EL (cell line): ENCODE data around the gene TSPAN31.

Source experiments
- DNase-seq: peaks from one replicate; pipeline ENCODE4 v3.0.0-alpha.2; 2016

The TSPAN31 gene

DNA sequence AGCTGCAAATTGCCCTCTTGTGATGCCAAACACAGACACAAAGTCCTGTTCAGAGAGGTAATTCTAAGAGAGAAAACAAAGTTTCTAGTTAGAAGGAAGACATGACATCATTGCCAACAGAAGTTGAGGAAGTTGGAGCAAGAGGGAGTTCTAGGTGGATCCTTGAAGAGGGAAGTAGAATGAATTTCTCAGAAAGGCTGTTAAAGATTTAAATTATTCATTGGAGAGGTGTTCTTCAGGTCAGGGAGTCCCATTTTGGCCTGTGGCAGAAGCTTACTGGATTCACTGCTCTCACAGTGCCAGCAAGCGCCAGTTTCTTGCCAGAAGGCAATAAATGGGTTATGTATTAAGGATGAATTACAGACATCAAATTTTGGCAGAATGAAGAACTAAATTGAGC lies 53.1 kb downstream of the TSPAN31 start:
- no peak for DNase-seq
